GM08714 (cell line): ENCODE results near the gene VTI1A.
"Not testable (repeated sequence)": the region's sequence is repeated elsewhere in the genome, so short reads cannot be mapped to it uniquely, and the experiment has no call there.

Source experiments
- H3K4me3 ChIP-seq: fragments of 200-500 bp; sonication (Bioruptor generic); 2 replicates; pipeline ENCODE4 v1.5.1; 2014; ENCODE audit warnings: mild to moderate bottlenecking, low read length, inconsistent platforms
- ZNF274 ChIP-seq: IDR thresholded peaks from 2 replicates; pipeline ENCODE4 v1.6.1; 2012; ENCODE audit warnings: mild to moderate bottlenecking, low read depth, low read length

Gene VTI1A

DNA sequence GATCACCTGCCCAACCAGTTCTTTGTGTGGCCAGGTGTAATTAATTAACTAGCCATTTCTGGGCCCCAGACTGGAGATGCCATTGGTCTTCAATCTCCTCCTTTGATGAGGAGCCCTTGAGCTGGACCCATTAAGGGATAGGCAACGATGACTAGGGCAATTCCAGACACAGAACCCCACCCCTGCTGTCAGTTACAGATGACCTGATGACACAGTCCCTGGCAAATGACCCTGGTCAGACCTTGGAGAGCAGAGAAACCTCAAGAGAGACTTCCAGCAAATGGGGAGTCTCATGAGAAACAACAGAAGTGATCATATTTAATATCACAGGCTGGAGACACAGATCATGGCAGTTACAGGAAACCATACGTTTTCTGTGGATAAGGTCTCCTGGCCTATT lies 401.2 kb downstream of the VTI1A start:
- no peak overlapping the region for H3K4me3 ChIP-seq
- TF ChIP-seq ZNF274 = no peak

DNA sequence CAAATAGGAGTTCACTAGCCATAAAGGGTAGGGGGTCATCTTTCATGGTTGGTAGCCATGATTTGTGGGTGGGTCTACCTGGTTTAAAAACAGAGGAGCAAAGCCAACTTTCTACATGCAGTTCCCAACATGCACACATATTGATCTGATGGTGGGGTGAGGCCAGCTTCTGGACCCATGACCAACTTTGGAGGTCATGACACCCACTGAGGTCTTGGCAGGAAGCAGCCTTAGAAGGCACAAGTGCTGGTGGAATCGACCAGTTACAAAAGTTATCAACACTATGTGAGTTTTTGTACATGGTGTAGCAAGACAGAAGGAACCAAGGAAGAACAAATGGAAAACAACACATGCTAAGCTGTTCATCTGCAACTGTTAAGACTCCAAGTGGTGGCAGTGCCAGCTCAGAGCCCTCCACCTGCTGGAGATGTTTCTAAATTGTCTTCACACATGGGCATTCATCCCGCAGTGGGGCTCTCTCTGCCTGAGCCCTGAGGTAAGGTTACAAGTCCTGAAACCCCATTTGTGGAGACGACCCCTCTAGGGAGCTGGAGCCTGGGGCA lies 401.9 kb downstream of the VTI1A start:
- H3K4me3 ChIP-seq = no peak overlapping the region
- TF ChIP-seq ZNF274 = no peak

DNA sequence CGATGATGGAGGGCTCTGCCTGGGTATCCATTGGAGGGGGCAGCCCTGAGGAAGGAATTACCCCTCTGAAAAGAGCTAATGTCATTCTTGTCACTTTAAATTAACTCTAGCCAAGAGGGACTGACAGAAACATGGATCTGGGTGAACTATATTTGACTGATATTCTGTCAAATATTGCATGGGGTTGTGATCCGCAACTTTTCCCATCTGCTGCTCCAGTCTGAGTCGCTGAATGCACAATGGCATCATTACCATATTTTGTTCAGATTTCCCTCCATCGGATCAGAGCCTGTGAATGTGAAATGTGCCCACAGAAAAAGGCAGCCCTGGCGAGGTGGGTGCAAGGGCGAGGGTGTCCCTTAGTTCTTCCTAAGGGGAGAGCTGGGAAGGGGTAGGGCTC lies 402.5 kb downstream of the VTI1A start:
- no peak for TF ChIP-seq ZNF274
- no peak overlapping the region for H3K4me3 ChIP-seq

DNA sequence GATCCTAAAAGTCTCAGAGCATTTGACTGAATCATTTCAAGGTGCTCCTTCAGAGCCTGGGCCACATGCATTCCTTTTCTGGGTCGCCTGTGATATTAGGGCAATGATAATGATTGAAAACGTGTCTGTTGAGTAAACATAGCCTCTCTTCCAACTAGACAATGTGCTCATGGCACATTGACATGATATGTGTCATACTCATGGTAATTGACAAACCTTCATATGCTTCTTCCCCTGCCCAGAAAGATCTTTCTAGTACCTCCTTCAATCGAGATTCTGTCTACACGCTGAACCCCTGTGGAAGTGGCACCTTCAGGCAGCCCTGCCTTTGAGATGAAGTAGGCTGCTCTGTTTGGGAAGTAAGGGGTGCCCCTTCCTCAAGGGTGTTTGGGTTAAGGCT lies 404.2 kb downstream of the VTI1A start:
- no peak overlapping the region for H3K4me3 ChIP-seq
- TF ChIP-seq ZNF274 = no peak

DNA sequence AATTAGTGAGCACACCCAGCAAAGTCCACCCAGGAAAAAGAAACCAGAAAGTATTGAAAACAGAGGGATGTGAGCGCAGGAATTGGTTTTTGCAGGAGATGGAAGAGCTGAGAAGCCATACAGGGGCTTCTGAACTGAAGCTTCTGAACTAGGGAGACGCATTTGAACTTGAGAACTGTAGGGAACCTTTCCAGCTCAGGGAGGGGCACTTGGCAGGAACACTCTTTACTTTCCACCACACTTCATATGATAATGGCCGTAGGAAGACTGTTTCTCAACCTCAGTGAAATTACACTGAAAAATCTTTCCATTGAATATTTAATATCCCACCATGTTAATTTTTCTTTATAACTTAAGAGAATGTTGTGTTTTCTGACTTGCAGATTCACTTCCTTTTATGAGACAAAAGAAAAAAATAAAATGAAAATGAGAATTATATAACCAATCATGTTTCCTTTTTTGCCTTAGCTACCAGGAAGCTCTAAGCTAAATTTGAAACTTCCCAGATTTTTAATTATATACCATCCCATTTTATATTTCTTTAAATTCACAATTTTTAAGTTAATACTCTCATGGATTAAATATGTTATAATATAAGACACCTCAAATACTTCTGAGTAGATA lies 404.7 kb downstream of the VTI1A start:
- TF ChIP-seq ZNF274 = no peak
- no peak overlapping the region for H3K4me3 ChIP-seq

DNA sequence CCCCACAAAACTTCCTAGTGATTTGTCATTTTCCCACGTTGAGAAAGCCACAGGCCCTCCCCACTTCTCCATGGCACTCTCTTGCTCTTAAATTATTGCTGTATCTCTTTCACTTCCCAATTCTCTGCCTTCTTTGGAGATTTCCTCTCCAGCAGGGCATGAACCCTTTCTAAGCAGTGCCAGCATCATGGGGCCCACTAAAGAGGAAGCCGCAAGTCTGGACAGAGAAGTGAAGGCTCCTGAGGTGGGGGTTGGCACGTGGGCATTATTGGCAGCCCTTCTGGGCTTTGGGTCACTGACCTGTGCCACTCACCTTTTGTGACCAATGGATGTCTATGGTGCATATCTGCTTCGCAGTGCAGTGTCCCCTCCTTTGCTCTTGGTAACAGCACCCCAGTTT lies 405.3 kb downstream of the VTI1A start:
- no peak for TF ChIP-seq ZNF274

DNA sequence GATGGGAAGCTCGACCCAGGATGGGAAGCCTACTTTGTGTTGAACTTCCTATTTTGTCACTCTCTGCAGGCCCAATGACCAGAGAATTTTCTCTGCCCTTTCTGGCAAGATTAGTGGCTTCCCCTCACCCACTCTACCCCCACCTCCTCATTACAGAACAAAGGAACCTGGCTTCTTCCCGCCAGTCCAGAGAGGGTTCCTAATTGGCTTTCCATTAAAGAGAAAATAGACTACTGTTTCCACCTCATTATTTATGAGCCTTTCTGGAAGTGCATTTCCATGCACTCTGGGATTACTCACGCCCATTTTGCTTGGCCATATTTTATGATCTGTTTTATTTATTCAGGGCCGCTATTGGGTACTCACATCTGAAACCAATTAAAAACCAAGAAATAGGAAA lies 408.1 kb downstream of the VTI1A start:
- no peak for TF ChIP-seq ZNF274

More for the DNA sequence above, 405.3 kb downstream of the VTI1A start:
- no peak overlapping the region for H3K4me3 ChIP-seq

DNA sequence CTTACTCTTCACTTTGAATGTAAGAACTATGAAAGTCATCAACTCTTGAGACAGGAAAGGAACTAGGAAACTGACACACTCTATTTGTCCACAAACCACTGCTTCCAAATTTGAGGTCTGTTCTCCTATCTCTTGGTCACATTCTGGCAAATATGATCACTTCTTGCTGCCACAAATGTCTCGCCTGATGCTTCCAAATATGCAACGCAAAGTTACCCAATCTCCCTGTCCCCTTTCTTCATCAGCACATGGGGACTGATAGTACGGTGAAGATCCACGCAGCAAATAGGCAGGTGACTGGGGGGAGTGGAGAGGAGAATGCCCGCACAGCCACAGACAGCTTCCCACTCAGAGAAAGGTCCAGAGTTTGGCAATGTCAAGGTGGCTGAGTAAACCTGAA lies 410.5 kb downstream of the VTI1A start:
- H3K4me3 ChIP-seq = no peak overlapping the region
- no peak for TF ChIP-seq ZNF274

More for the DNA sequence above, 408.1 kb downstream of the VTI1A start:
- no peak overlapping the region for H3K4me3 ChIP-seq

DNA sequence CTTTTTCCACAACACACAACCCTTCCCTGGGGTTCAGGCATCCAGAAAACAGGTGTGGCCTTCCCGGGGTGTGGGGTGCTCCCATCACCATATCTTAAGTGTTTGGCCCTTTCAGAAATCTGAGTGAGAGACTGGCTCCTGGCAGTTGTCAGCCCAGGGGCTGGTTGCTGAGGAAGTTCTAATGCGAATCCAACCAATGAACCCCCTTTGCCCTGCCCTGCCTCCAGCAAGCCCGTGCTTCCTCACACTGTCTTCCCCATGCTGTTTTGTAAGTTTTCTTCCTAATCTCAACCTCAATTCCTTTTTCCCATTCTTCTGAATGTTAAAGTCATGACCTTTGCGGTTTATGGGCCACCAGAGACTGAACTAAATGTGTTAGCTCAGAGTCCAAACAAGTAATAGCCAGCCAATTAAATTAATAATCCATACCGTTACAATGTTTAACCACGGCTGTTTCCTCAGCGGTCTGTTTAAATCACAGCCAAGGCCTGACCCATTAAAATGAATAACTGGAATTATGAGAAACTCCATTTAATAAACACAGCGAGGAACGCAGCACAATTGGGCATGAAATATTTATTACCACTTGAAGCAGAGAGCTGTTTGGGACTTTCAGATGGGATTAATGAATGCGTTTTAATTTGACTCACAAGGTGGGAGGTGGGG lies 412.1 kb downstream of the VTI1A start:
- no peak for TF ChIP-seq ZNF274
- no peak overlapping the region for H3K4me3 ChIP-seq

DNA sequence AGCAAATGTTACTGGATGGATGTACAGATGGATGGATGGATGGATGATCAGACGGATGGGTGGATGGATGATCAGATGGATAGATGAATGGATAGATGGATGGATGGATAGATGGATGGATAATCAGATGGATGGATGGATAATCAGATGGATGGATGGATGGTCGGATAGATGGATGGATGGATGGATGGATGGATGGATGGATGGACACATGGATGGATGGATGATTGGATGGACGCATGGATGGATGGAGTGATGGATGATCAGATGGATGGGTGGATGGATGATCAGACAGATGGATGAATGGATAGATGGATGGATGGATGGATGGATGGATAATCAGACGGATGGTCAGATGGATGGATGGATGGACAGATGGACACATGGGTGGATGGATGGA lies 412.8 kb downstream of the VTI1A start:
- no peak overlapping the region for H3K4me3 ChIP-seq
- no peak for TF ChIP-seq ZNF274

DNA sequence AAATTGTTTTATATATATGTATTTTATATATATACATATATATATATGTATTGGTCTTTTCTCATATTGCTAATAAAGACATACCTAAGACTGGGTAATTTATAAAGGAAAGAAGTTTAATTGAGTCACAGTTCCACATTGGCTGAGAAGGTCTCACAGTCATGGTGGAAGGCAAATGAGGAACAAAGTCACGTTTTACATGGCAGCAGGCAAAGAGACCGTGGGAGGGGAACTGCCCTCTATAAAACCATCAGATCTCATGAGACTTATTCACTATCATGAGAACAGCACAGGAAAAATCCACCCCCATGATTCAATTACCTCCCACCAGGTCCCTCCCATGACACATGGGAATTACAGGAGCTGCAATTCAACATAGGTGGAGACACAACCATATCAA lies 416.4 kb downstream of the VTI1A start:
- H3K4me3 ChIP-seq = not testable (repeated sequence)
